Skeletal muscle satellite cell (primary cell): ENCODE data around the gene SLC30A1.
A peak's percentile ranks its signal among the peaks of the same experiment; 100 is the strongest.

Experiments used
- H3K27me3 ChIP-seq: 2 replicates; pipeline ENCODE4 v1.7.0; 2013; ENCODE audit warnings: low read length; ENCODE audit not compliant: control insufficient read depth, insufficient read depth
- H3K36me3 ChIP-seq: 2 replicates; pipeline ENCODE4 v1.7.0; 2013; ENCODE audit warnings: mild to moderate bottlenecking, control low read depth, low read length; ENCODE audit not compliant: insufficient read depth
- H3K4me1 ChIP-seq: 2 replicates; pipeline ENCODE4 v1.7.0; 2013; ENCODE audit warnings: low read length; ENCODE audit not compliant: control insufficient read depth, insufficient read depth
- H3K4me2 ChIP-seq: 2 replicates; pipeline ENCODE4 v1.7.0; 2013; ENCODE audit warnings: mild to moderate bottlenecking, low read length
- H3K4me3 ChIP-seq: 2 replicates; pipeline ENCODE4 v1.7.0; 2013; ENCODE audit warnings: low read length
- H3K9ac ChIP-seq: 2 replicates; pipeline ENCODE4 v1.7.0; 2013; ENCODE audit warnings: mild to moderate bottlenecking, low read depth, low read length, moderate library complexity
- H3K9me3 ChIP-seq: replicated peaks from 2 replicates; pipeline ENCODE4 v1.7.0; 2013; ENCODE audit warnings: mild to moderate bottlenecking, control low read depth, low read length

Gene SLC30A1

DNA sequence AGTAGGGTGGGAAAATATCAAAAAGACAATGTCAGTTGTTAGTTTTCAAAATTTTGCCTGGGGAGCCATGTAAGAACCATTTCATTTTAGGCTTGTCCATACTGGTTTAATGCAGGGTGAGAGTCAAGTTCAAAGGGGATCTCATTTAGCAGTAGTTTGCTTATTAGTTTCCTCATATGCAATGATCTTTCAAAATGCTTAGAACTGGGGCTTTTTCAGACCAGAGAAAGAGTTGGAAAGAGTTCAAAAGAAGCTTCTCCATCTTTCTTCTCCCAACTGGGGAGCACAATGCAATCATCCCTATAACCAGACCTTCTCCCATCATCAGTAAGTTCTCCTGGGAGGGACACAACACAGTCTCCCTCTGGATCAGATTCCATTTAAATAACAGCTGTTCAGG lies 16.5 kb upstream of the SLC30A1 start:
- H3K4me3 ChIP-seq = no peak overlapping the region
- no peak overlapping the region for H3K9ac ChIP-seq
- no peak overlapping the region for H3K4me2 ChIP-seq
- H3K36me3 ChIP-seq = no peaks in the 10 kb centered on the region
- H3K9me3 ChIP-seq = no peaks in the 10 kb centered on the region
- H3K4me1 ChIP-seq = peaks cover 22% of the 10 kb centered on the region
- no peaks in the 10 kb centered on the region for H3K27me3 ChIP-seq

DNA sequence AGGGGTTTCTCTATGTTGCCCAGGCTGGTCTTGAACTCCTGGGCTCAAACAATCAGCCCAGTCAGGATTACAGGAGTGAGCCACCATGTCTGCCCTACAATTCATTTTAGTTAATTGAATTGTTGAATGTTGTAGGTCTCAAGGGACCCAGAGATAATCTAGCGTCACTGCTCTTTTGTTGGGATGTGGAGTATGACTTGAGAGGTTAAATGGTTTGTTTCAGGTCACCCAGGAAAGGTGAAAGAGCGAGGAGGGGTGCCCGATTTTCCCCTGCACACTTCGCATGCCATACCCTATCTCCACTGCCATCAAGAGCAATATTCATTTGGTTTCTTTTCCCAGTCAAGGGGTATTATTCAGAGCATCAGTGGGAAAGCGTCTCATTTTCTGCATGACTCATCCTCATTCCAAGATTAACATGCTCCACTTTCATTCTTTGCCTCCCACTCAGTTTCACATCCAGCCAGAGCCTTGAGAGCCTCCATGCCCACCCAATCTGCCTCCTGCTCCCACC lies 13.1 kb upstream of the SLC30A1 start:
- Histone ChIP-seq H3K9me3 (no peaks in the 10 kb centered on the region), H3K4me3 (peak overlapping the region; percentile 56), H3K9ac (no peak overlapping the region), H3K4me2 (peak overlapping the region; percentile 72), H3K27me3 (no peaks in the 10 kb centered on the region), H3K36me3 (no peaks in the 10 kb centered on the region), H3K4me1 (peaks cover 34% of the 10 kb centered on the region)

DNA sequence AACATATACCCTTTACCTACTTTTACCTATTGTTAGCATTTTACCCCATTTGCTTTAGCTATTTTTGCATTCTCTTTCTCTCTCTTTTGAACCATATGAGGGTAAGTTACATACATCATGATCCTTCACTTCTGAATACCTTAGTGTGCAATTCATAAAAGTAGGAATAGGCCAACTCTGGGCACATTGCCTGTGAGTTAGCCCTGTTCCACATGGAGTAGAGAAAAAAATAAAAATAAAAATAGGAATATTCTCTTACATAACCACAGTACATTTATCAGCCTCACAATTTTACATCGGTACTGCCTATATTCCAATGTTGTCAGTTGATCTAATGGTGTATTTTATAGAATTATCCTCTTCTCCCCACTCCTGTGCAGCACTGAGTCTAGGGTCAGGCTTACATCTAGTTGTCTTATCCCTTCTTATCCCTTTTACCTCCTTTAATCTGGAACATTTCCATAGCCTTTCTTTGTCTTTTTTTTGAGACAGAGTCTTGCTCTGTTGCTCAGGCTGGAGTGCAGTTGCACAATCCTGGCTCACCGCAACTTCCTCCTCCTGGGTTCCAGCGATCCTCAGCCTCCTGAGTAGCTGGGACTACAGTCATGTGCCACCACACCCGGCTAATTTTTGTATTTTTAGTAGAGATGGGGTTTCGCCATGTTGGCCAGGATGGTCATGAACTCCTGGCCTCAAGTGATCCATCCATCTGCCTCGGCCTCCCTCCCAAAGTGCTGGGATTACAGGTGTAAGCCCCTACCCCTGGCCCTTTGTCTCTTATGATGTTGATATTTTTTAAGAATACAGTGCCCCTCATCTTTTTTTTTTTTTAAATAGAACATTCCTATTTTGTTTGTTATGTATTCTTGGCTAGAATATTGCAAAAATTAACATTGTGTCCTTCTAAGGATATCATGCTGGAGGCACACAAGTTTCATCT lies 11.1 kb upstream of the SLC30A1 start:
- no peak overlapping the region for H3K9ac ChIP-seq
- H3K36me3 ChIP-seq = no peaks in the 10 kb centered on the region
- no peak overlapping the region for H3K4me3 ChIP-seq
- H3K4me1 ChIP-seq = peaks cover 34% of the 10 kb centered on the region
- H3K4me2 ChIP-seq = peak overlapping the region; percentile 48
- no peaks in the 10 kb centered on the region for H3K27me3 ChIP-seq
- no peaks in the 10 kb centered on the region for H3K9me3 ChIP-seq

DNA sequence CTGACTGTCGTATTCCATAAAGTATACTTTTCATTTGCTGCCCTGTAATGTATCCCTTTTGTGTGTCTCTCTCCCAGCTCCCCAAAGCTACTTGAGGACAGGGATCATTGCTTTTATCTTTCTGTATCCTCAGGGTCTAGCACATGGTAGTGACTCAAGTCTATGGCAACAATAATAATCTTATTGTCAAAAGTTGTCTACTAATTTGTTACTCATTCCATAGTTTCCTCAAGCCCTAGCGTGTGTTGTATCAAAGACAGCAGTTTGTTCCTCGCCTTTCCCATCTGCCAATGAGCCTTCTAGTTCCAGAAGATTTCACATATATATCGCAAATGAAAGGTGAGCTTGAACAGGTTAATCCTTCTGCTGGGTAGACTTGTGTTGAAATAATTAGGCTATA lies 9.8 kb upstream of the SLC30A1 start:
- Histone ChIP-seq H3K4me2 (no peak overlapping the region), H3K4me1 (peaks cover 34% of the 10 kb centered on the region), H3K27me3 (no peaks in the 10 kb centered on the region), H3K9me3 (no peaks in the 10 kb centered on the region), H3K4me3 (no peak overlapping the region), H3K36me3 (no peaks in the 10 kb centered on the region), H3K9ac (no peak overlapping the region)

DNA sequence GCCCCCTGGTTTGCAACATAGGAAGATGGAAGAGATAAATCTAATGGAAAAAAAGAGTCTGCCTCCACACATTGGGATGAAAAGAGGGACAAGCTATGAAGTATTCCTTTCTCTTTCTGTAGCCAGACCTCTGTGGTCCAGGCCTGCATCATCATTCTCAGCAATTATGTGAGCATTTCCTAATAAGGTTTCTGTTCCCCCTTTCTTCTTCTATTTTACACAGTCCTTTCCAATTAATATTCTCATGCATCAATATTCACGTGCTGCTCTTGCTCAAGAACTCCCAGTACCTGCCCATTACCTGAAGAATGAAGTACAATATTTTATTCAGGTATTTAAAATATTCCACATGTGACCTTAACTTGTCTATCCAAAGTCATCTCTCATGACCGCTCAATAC lies 8.2 kb upstream of the SLC30A1 start:
- H3K36me3 ChIP-seq = no peaks in the 10 kb centered on the region
- H3K27me3 ChIP-seq = no peaks in the 10 kb centered on the region
- H3K4me1 ChIP-seq = peaks cover 29% of the 10 kb centered on the region
- no peak overlapping the region for H3K4me3 ChIP-seq
- H3K9me3 ChIP-seq = no peaks in the 10 kb centered on the region
- no peak overlapping the region for H3K9ac ChIP-seq
- no peak overlapping the region for H3K4me2 ChIP-seq

DNA sequence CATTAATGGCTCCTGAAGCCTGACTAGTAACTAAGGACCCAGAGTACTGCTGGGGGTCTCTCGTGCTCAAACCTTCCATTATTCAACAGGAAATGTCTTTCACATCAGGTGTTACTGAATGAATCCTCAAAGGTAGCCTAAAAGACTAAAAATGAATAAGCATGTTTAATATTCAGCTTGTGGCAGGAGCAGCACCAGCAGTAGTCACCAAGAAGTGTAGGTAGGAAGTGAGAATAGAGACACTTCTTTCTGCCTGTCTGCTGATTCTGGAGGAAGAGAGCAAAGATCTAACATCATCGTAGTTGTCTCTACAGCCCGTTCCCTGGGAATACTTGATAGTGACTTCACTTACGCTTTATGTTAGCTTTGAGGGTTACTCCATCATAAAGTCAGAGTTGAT lies 7.6 kb upstream of the SLC30A1 start:
- no peak overlapping the region for H3K4me3 ChIP-seq
- H3K9ac ChIP-seq = no peak overlapping the region
- H3K4me2 ChIP-seq = no peak overlapping the region
- H3K9me3 ChIP-seq = no peaks in the 10 kb centered on the region
- H3K36me3 ChIP-seq = no peaks in the 10 kb centered on the region
- H3K27me3 ChIP-seq = no peaks in the 10 kb centered on the region
- H3K4me1 ChIP-seq = peaks cover 29% of the 10 kb centered on the region

DNA sequence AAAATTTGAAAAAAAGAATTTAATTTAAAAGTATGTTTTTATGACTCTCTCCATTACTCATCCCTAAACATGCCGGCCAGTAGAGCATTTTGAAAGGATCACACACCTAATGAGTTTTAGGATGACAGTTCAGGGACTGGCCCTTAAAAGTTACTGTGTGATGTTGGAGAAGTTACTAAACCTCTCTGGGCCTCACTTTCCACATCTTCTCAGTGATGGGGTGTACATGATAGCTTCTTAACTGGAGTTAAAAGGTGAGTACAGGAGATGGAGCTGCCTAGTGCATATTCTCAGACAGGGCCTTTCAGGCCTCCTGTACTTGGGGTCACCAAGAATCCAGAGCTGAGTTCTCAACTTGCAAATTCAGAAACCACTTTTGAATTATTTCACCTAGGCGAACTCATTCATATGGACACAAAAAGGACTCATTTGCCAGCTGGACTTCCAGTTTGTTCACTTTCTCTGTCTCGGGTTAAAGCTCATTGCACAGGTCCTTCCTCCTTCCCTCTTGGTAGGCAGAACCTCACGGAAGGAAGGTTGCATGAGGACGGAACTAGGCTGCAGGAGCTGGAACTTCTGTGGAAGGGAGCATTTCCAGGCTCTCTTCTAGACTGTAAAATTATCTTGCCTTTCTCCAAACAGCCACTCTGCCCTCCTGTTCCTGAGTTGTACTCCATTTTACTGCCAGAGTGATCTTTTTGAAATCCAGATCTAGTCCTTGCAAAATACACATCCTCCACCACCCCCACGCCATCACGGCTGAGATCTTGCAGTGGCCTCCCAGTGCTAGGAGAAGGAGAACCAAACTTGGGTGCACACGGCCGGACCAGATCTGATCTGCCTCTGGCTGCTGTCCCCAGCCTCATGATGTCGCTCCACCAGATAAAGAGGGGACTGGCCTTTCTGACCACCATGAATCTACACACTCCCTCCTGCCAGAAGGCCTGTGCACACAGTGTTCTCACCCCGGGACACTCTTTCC lies 4.3 kb upstream of the SLC30A1 start:
- Histone ChIP-seq H3K9me3 (no peaks in the 10 kb centered on the region), H3K9ac (no peak overlapping the region), H3K4me3 (no peak overlapping the region), H3K4me1 (peaks cover 15% of the 10 kb centered on the region), H3K27me3 (no peaks in the 10 kb centered on the region), H3K36me3 (no peaks in the 10 kb centered on the region), H3K4me2 (no peak overlapping the region)

DNA sequence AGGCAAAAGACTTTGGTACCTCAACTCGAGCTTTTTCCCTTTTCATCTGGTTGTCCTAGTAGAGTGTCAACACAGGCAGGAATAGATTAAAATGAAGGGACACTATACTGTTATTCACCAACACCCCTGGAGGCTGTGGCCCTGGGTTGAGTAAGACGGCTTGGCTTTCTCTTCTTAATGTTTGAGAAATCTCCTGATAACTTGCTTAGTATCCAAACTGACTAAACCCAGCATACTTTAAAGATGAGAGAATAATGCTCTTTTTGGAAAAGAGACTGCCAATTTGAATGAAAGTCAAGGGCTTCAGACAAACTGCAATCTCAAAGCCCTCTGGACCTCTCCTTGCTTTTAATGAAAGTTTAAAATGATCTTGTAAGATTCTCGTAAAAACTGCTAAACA lies 2.6 kb upstream of the SLC30A1 start:
- H3K4me1 ChIP-seq = peaks cover 15% of the 10 kb centered on the region
- H3K9me3 ChIP-seq = no peaks in the 10 kb centered on the region
- no peak overlapping the region for H3K4me3 ChIP-seq
- H3K4me2 ChIP-seq = peak overlapping the region; percentile 46
- no peaks in the 10 kb centered on the region for H3K27me3 ChIP-seq
- no peaks in the 10 kb centered on the region for H3K36me3 ChIP-seq
- peak overlapping the region; percentile 33 for H3K9ac ChIP-seq

DNA sequence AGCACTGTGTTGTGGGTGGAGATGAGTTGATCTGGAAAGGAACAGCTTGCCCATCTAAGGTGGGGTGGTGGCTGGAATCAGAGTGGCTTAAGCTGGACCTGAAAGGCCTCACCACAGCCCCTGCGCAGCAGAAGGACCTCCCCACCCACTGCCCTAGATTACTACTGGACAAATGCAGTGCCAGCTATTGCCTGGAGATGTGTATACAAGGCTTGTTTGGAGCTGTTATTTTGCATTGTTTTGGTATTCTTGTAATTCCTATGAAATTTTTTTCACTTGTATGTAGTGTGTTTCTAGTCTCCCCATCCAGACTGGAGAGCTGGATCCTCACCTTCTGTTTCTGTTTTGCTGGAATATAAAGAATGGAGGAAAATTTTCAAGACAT lies 1.3 kb upstream of the SLC30A1 start:
- Histone ChIP-seq H3K4me3 (no peak overlapping the region), H3K9me3 (no peaks in the 10 kb centered on the region), H3K27me3 (no peaks in the 10 kb centered on the region)

DNA sequence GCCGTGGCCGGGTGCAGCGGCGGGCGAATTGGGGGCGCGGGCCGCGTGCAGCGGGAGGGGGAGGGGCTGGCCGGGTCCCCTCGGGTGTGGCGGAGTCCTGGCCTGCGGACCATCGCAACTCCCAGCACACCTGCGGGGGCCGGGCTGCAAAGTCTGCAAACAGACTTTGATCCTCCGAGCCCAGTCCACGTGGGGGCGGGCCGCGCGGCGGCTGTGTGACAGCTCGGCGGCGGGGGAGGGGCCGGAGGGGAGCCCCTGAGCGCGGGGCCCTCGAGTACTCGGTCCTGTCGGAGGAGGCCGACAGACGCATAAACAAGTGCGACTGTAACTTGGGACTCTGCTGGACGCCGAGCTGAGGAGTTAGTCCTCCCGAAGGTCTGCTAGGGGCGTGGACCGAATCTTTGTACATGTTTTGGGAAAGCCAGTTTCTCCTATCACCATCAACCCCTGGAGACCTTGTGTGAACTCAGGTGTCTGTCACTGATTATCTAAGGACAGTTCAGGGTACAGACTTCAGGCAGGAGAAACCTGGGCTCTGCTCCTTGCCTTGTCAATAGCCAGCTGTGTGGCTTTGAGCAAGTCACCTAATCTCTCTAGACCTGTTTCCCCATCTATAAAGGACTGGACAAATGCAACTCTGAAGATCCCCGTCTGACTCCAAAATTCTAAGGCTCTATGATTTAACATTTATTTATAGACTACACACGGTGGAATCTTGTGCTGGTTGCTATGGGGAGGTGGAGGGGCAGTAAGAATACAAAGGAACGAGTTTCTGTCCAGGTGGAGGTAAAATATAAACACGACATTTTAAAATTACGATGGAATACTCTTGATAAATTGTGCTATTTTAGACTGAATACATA lies 710 bp upstream of the SLC30A1 start:
- peak overlapping the region; percentile 86 for H3K4me2 ChIP-seq
- H3K4me1 ChIP-seq = peaks cover 29% of the 10 kb centered on the region
- H3K36me3 ChIP-seq = peaks cover 13% of the 10 kb centered on the region

More for the DNA sequence above, 1.3 kb upstream of the SLC30A1 start:
- Histone ChIP-seq H3K4me2 (no peak overlapping the region), H3K4me1 (peaks cover 23% of the 10 kb centered on the region), H3K36me3 (peaks cover 9% of the 10 kb centered on the region), H3K9ac (no peak overlapping the region)

More for the DNA sequence above, 710 bp upstream of the SLC30A1 start:
- H3K9me3 ChIP-seq = no peaks in the 10 kb centered on the region
- no peaks in the 10 kb centered on the region for H3K27me3 ChIP-seq
- peak overlapping the region; percentile 46 for H3K9ac ChIP-seq
- H3K4me3 ChIP-seq = peak overlapping the region; percentile 71
